ENCODE measurements around the gene PPP2R1A. TPM values are rescaled to one million over a fixed set of nuclear protein-coding genes. Genes with fewer than 3 reads are reported as not detected.

PPP2R1A gene
- total RNA-seq, 1 donor from 2014 or later = 395 TPM

DNA sequence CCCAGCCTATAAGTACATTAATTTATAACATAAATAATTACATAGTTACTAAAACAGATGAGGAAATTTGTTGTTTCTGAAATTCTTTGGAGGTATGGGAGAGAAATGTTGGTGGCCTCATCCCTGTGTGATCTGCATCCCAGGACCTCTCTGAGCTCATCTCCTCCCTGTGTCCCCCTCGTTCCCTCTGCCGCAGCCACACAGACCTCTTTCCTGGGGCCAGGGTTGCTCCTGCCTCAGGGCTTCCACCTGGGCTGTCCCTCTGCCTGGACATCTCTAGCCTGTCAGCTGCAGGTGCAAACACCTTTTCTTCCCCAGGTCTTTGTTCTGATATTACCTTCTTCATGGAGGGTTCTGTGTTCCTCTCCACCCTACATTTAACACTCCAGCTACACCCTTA, 83.4 kb downstream of the PPP2R1A start:
- Histone ChIP-seq H3K4me3 (no peak overlapping the region), H3K36me3 (peaks cover 6% of the 10 kb centered on the region), H3K27ac (replicated peaks) (no peak overlapping the region), H3K9me3 (replicated peaks) (no peaks in the 10 kb centered on the region), H3K4me1 (peaks cover 60% of the 10 kb centered on the region), H3K27me3 (ENCODE audit: low read depth) (no peaks in the 10 kb centered on the region)
- DNase-seq = no peak
- intact Hi-C loops (cut with micrococcal nuclease) = no loop called here
- TF ChIP-seq CTCF (IDR thresholded peaks at IDR 0.05; ENCODE audit: borderline replicate concordance) = no peak

DNA sequence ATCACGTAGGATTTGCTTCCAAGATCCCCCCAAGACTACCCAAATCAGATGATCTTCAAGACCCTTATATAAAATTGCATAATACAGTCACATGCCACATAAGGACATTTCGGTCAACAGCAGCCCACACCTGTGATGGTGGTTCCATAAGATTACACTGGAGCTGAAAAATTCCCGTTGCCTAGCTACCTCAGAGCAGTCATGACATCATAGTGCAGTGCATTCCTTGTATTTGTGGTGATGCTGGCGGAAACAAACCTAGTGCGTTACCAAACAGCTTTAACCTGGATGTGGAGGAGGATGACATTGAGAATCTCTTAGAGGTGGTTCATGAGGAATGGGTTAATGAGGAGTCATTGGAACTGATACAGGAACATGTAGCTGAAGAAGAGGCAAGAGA, 84.3 kb downstream of the PPP2R1A start:
- peaks cover 6% of the 10 kb centered on the region for H3K36me3 ChIP-seq
- no peaks in the 10 kb centered on the region for H3K27me3 ChIP-seq (ENCODE audit: low read depth)
- no peak for TF ChIP-seq CTCF (IDR thresholded peaks at IDR 0.05; ENCODE audit: borderline replicate concordance)
- intact Hi-C loops (cut with micrococcal nuclease) = no loop called here
- H3K27ac ChIP-seq (replicated peaks) = no peak overlapping the region
- no peak for DNase-seq
- peaks cover 55% of the 10 kb centered on the region for H3K4me1 ChIP-seq
- no peak overlapping the region for H3K4me3 ChIP-seq
- peaks cover 4% of the 10 kb centered on the region for H3K9me3 ChIP-seq (replicated peaks)

- intact Hi-C loops (cut with micrococcal nuclease) = no loop called here
- DNase-seq = no peak
- no peak for TF ChIP-seq CTCF (IDR thresholded peaks at IDR 0.05; ENCODE audit: borderline replicate concordance)
- Histone ChIP-seq H3K9me3 (replicated peaks) (peaks cover 7% of the 10 kb centered on the region), H3K36me3 (peaks cover 11% of the 10 kb centered on the region), H3K4me1 (peaks cover 40% of the 10 kb centered on the region), H3K27ac (replicated peaks) (no peak overlapping the region), H3K27me3 (ENCODE audit: low read depth) (no peaks in the 10 kb centered on the region), H3K4me3 (no peak overlapping the region)
These were observed 86.1 kb downstream of the PPP2R1A start for GRCh38 chr19:52275988-52276387.

GRCh38 chr19:52277471-52277870, 87.6 kb downstream of the PPP2R1A start:
- Histone ChIP-seq H3K27ac (replicated peaks) (no peak overlapping the region), H3K4me3 (no peak overlapping the region), H3K9me3 (replicated peaks) (peaks cover 7% of the 10 kb centered on the region), H3K27me3 (ENCODE audit: low read depth) (no peaks in the 10 kb centered on the region), H3K4me1 (peaks cover 30% of the 10 kb centered on the region), H3K36me3 (peaks cover 16% of the 10 kb centered on the region)
- intact Hi-C loops (cut with micrococcal nuclease) = no loop called here
- TF ChIP-seq CTCF (IDR thresholded peaks at IDR 0.05; ENCODE audit: borderline replicate concordance) = no peak
- DNase-seq = no peak

Small RNAs within 50 kb of the gene (microRNA-seq; reads per million reads assigned to microRNA genes)
- gene MIR6801 = not detected

Other genes starting within 250 kb of the PPP2R1A start
- 8.0 TPM for gene ZNF350, start 203.2 kb upstream of the PPP2R1A start, total RNA-seq
- gene ZNF615, start 181.8 kb upstream of the PPP2R1A start, total RNA-seq = 11.2 TPM
- 5.5 TPM for gene ZNF614, start 161.7 kb upstream of the PPP2R1A start, total RNA-seq
- 7.8 TPM for gene ZNF432, start 141.2 kb upstream of the PPP2R1A start, total RNA-seq
- gene ZNF841, start 94.3 kb upstream of the PPP2R1A start, total RNA-seq = 8.5 TPM
- 5.6 TPM for gene ZNF616, start 50.1 kb upstream of the PPP2R1A start, total RNA-seq
- 8.1 TPM for gene ZNF836, start 18.4 kb upstream of the PPP2R1A start, total RNA-seq
- 9.2 TPM for gene ZNF766, start 79.5 kb downstream of the PPP2R1A start, total RNA-seq
- 18.9 TPM for gene ZNF480, start 107.1 kb downstream of the PPP2R1A start, total RNA-seq
- gene ZNF610, start 146.2 kb downstream of the PPP2R1A start, total RNA-seq = 5.1 TPM
- gene ZNF880, start 179.9 kb downstream of the PPP2R1A start, total RNA-seq = 24.7 TPM
- gene ZNF528, start 207.8 kb downstream of the PPP2R1A start, total RNA-seq = 16.7 TPM
- 0.44 TPM for gene ZNF534, start 239.1 kb downstream of the PPP2R1A start, total RNA-seq